Endothelial cell (in vitro differentiated cells): ENCODE results near the gene PCED1B. TPM values are rescaled to one million over a fixed set of nuclear protein-coding genes. Genes with fewer than 3 reads are reported as not detected.

Experiments
- DNase-seq: peaks from one replicate; pipeline ENCODE4 v3.0.0; 2021; ENCODE audit warnings: low spot score
- H3K27ac Mint-ChIP-seq: one replicate; pipeline ENCODE4 v1.8.0; 2021; ENCODE audit warnings: mixed read lengths, inconsistent platforms; ENCODE audit not compliant: unreplicated experiment
- H3K27me3 Mint-ChIP-seq: one replicate; pipeline ENCODE4 v1.8.0; 2021; ENCODE audit warnings: mild to moderate bottlenecking, moderate library complexity, mixed read lengths, inconsistent platforms; ENCODE audit not compliant: unreplicated experiment
- H3K36me3 Mint-ChIP-seq: one replicate; pipeline ENCODE4 v1.8.0; 2021; ENCODE audit warnings: mild to moderate bottlenecking, low read depth, mixed read lengths, inconsistent platforms; ENCODE audit not compliant: unreplicated experiment
- H3K4me1 Mint-ChIP-seq: one replicate; pipeline ENCODE4 v1.8.0; 2021; ENCODE audit warnings: mild to moderate bottlenecking, mixed read lengths, inconsistent platforms; ENCODE audit not compliant: unreplicated experiment
- H3K4me3 Mint-ChIP-seq: one replicate; pipeline ENCODE4 v1.8.0; 2021; ENCODE audit warnings: mild to moderate bottlenecking, mixed read lengths, inconsistent platforms; ENCODE audit not compliant: unreplicated experiment
- H3K9me3 Mint-ChIP-seq: one replicate; pipeline ENCODE4 v1.8.0; 2021; ENCODE audit warnings: mixed read lengths, inconsistent platforms; ENCODE audit not compliant: unreplicated experiment
- total RNA-seq: library from RNA; stranded (reverse); fragmentation: NEBNext Ultra II Directional; extraction: Animal tissue kit (Norgen Biotek cat#: 25700); gene quantifications from one replicate; pipeline ENCODE4 v1.2.1, GENCODE V29; 2021; ENCODE audit not compliant: unreplicated experiment
- TF ChIP-seq, protein P1 (sequence below): fragments of 200-600 bp; sonication (generic); IDR thresholded peaks from one replicate; pipeline ENCODE4 v1.5.0; 2021; ENCODE audit warnings: antibody characterized with exemption; ENCODE audit not compliant: unreplicated experiment

PCED1B gene
- total RNA-seq, 1 donor from 2014 or later, result 9.7 TPM

DNA sequence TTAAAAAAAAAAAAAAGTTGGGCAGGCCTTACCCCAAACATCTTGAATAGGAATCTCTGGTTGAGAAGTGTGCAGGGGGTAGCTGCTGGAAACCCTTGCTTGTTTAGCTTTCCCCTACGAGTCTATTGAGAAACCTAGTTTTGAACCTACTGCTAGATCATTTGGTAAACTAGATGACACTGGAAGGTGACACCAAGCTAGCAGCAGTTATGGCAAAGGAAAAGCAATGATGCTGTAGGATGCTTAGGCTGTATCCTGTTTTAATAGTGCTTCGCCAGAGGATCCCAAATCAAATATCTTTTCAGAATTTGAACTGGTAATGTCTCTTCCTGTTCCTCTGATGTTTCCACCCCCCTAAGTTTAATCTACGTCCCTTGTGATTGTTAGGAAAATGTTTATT lies 5.5 kb upstream of the PCED1B start:
- peaks cover 22% of the 10 kb centered on the region for H3K4me1 Mint-ChIP-seq
- H3K27me3 Mint-ChIP-seq, result peaks cover 2% of the 10 kb centered on the region
- H3K4me3 Mint-ChIP-seq, result no peak overlapping the region
- H3K36me3 Mint-ChIP-seq, result no peaks in the 10 kb centered on the region
- H3K27ac Mint-ChIP-seq, result no peak overlapping the region
- H3K9me3 Mint-ChIP-seq, result no peaks in the 10 kb centered on the region
- TF ChIP-seq, protein P1, sequence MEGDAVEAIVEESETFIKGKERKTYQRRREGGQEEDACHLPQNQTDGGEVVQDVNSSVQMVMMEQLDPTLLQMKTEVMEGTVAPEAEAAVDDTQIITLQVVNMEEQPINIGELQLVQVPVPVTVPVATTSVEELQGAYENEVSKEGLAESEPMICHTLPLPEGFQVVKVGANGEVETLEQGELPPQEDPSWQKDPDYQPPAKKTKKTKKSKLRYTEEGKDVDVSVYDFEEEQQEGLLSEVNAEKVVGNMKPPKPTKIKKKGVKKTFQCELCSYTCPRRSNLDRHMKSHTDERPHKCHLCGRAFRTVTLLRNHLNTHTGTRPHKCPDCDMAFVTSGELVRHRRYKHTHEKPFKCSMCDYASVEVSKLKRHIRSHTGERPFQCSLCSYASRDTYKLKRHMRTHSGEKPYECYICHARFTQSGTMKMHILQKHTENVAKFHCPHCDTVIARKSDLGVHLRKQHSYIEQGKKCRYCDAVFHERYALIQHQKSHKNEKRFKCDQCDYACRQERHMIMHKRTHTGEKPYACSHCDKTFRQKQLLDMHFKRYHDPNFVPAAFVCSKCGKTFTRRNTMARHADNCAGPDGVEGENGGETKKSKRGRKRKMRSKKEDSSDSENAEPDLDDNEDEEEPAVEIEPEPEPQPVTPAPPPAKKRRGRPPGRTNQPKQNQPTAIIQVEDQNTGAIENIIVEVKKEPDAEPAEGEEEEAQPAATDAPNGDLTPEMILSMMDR, result no peak
- DNase-seq, result no peak

DNA sequence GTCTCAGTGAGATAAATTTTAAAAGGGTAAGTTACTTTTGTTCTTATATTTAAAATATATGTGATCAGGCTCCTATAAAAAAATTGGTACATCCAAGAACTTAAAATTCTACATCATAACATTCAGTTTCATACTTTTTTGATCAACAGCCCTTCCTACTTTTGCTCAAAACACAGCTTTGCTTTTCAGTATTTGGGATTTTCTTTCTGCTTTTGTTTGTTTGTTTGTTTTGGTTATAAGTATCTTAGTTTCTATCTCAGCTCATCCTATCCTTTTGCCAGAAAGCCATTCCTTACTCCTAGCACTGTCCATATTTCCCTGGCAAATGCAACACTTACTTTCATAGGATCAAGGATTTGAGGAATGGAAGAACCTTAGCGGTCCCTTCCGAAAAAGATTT lies 4.7 kb upstream of the PCED1B start:
- Mint-ChIP-seq H3K27me3 (peaks cover 7% of the 10 kb centered on the region), H3K36me3 (no peaks in the 10 kb centered on the region), H3K27ac (no peak overlapping the region), H3K4me3 (no peak overlapping the region), H3K9me3 (no peaks in the 10 kb centered on the region), H3K4me1 (peaks cover 26% of the 10 kb centered on the region)
- TF ChIP-seq, protein P1, result no peak
- DNase-seq, result no peak

DNA sequence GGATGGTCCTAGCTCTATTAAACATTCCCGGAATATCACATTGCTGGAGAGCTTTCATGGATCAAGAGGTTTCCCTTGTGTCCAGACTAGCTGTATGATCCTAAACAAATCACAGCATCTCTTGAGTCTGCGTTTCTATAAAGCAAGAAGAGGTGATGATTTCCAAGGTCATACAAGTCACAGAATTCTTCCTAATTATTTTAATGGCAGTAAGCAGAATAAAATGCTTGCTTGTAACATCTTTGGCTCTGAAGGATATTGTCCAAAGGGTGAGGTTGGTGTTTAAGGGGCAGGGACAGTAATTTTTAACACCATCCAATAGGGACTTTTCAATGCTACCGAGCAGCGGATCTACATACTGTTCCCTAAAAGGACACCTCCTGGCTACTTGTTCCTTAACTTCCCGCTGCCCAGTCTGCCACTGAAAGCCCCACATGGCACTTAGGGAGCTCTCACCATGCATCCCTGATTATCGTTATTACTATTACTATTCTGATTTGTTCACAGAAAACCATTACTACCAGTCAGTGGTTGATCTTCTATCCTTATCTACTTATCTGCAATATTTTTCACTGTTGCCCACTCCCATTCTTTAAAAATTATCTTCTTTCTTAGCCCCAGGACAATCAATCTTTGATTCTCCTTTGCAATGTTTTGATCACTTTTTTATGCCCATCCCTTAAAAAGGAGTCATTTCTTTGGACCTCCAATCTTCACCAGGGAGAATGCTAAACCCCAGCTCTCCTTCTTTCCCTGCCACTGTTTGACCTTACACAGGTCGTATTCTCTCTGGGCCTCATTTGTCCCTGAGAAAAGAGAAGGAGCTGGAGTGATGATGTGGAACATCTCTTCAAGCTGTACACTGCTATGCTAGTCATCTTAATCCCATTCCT lies 4.0 kb upstream of the PCED1B start:
- DNase-seq, result no peak
- Mint-ChIP-seq H3K4me3 (no peak overlapping the region), H3K27me3 (peaks cover 7% of the 10 kb centered on the region), H3K27ac (no peak overlapping the region), H3K4me1 (peaks cover 28% of the 10 kb centered on the region), H3K36me3 (no peaks in the 10 kb centered on the region), H3K9me3 (no peaks in the 10 kb centered on the region)
- TF ChIP-seq, protein P1, result no peak

DNA sequence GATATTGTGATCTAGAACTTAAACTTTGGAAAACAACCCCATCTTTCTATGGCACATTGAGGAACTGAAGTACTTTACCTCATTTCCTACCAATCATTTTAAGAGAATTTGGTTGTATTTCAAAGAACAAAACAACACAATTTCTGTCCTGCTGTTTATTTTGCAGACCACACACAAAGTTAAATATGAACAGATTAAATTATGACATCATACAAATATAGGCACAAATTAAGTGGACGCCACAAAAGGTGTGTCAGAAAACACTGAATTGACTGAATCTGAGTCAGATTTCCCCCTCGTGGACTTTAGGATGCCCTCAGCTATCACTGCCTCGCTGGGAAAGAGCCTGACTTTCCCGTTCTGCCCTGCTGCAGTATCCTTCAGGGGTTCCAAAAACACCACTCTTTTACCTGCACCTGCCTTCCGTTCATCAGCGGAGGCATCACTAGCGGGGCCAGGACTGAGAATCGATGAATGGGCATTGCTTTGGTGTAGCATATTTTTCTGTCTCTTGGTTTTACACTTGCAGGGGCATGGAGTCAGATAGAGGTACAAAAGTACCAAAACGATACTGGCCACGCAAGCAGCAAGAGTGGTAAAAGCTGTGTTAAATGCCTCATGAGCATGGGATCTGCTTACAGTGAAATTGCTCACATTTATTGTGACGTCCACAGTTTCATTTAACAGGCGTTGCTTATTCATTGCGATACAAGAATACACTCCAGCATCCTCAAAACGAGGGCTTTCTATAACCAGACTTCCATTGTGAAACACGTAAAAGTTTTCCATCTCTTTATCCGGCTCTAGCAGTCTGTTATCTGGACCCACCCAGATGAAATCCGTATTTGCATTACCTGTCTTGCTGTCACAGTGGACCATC lies 2.0 kb upstream of the PCED1B start:
- no peak overlapping the region for H3K27ac Mint-ChIP-seq

More for the DNA sequence above, 2.0 kb upstream of the PCED1B start:
- no peaks in the 10 kb centered on the region for H3K9me3 Mint-ChIP-seq
- H3K36me3 Mint-ChIP-seq, result no peaks in the 10 kb centered on the region
- no peak for DNase-seq
- peaks cover 7% of the 10 kb centered on the region for H3K27me3 Mint-ChIP-seq
- peak overlapping the region; percentile 97 for H3K4me3 Mint-ChIP-seq
- peaks cover 37% of the 10 kb centered on the region for H3K4me1 Mint-ChIP-seq
- TF ChIP-seq, protein P1, result no peak
